ENCODE measurements around the gene UNC119.

- TF ChIP-seq SUZ12 (IDR thresholded peaks at IDR 0.05; ENCODE audit: extremely low read depth, insufficient read depth, insufficient read length) = no peak
- TF ChIP-seq ZNF274 (IDR thresholded peaks at IDR 0.05; ENCODE audit: low read depth, low read length) = no peak
These were observed 5.3 kb downstream of the UNC119 start for GRCh38 chr17:28547096-28547622.
